ENCODE results near the gene SCAMP2. TPM values are rescaled to one million over a fixed set of nuclear protein-coding genes. Genes with fewer than 3 reads are reported as not detected.

Gene SCAMP2
- total and polyA plus RNA-seq, 4 donors, result 21.7 to 42.5 (median 29.1) TPM

GRCh38 chr15:74845208-74845568, 28.0 kb downstream of the SCAMP2 start (continued):
- TF ChIP-seq FOXA1 (IDR thresholded peaks at IDR 0.05) (no peak), ATF3 (IDR thresholded peaks at IDR 0.05) (no peak), RAD21 (IDR thresholded peaks at IDR 0.05) (no peak), FOXA2 (IDR thresholded peaks at IDR 0.05) (no peak), TAF1 (conservative IDR thresholded peaks at IDR 0.05) (no peak), HNF4G (IDR thresholded peaks at IDR 0.05) (no peak)

GRCh38 chr15:74844319-74845207, 28.6 kb downstream of the SCAMP2 start:
- no peak for DNase-seq (ENCODE audit: low spot score)
- Histone ChIP-seq H3K9me3 (ENCODE audit: control insufficient read depth in 4 of 4, low read length in 3 of 4) (no peaks in the 10 kb centered on the region), H3K4me3 (ENCODE audit: low read depth in 1 of 3, low read length in 3 of 3) (no peak overlapping the region), H3K27me3 (ENCODE audit: control insufficient read depth in 4 of 4, insufficient read depth in 4 of 4, low read length in 3 of 4) (no peaks in the 10 kb centered on the region), H3K4me1 (ENCODE audit: control insufficient read depth in 4 of 4, insufficient read depth in 4 of 4, low read length in 3 of 4) (peaks cover 5 to 25% (median 15%) of the 10 kb centered on the region in 4 donors), H3K9ac (ENCODE audit: low read depth in 1 of 2, low read length in 2 of 2) (no peak overlapping the region), H3K27ac (ENCODE audit: low read depth in 1 of 2, low read length in 2 of 2) (no peak overlapping the region), H3K36me3 (ENCODE audit: control insufficient read depth in 4 of 4, insufficient read depth in 3 of 4, low read depth in 1 of 4, low read length in 3 of 4) (peaks cover 3 to 25% (median 10%) of the 10 kb centered on the region in 4 donors)
- TF ChIP-seq HNF4G (IDR thresholded peaks at IDR 0.05), result no peak
- TF ChIP-seq FOXA1 (IDR thresholded peaks at IDR 0.05), result no peak
- no peak for TF ChIP-seq RXRA (IDR thresholded peaks at IDR 0.05)
- no peak for TF ChIP-seq FOXA2 (IDR thresholded peaks at IDR 0.05)
- TF ChIP-seq REST (IDR thresholded peaks at IDR 0.05), result no peak
- TF ChIP-seq HNF4A (conservative IDR thresholded peaks at IDR 0.05), result no peak
- TF ChIP-seq ZBTB33 (IDR thresholded peaks at IDR 0.05), result no peak
- TF ChIP-seq MAX (IDR thresholded peaks at IDR 0.05), result no peak
- TF ChIP-seq SP1 (IDR thresholded peaks at IDR 0.05), result no peak
- no peak for TF ChIP-seq RAD21 (IDR thresholded peaks at IDR 0.05)
- TF ChIP-seq CTCF (IDR thresholded peaks at IDR 0.05; ENCODE audit: low read depth, low read length, missing input control), result no peak
- no peak for TF ChIP-seq YY1 (IDR thresholded peaks at IDR 0.05)
- 90% methylated on average over 12 of the region's 12 CpGs for WGBS

Measured in liver (tissue), 9 donors.